ENCODE results near the gene NHLRC3.
"Not testable (repeated sequence)": the region's sequence is repeated elsewhere in the genome, so short reads cannot be mapped to it uniquely, and the experiment has no call there.

The NHLRC3 gene

DNA sequence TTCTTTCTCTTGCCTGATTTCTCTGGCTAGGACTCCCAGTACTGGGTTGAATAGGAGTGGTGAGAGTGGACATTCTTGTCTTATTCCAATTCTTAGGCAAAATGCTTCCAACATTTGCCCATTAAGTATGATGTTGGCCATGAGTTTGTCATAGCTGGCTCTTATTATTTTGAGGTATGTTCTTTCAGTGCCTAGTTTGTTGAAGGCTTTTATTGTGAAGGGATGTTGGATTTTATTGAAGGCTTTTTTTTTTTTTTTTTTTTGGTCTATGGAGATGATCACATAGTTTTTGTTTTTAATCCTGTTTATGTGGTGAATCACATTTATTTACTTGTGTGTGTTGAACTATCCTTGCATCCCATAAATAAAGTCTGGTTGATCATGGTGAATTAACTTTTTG, 19.8 kb downstream of the NHLRC3 start:
- H3K36me3 Mint-ChIP-seq (ENCODE audit: low read depth) = peaks cover 41% of the 10 kb centered on the region
- no peaks in the 10 kb centered on the region for H3K4me1 Mint-ChIP-seq
- no peaks in the 10 kb centered on the region for H3K27me3 Mint-ChIP-seq (ENCODE audit: low read depth)
- no peak overlapping the region for H3K27ac Mint-ChIP-seq
- peaks cover 39% of the 10 kb centered on the region for H3K9me3 Mint-ChIP-seq
- TF ChIP-seq, protein P1, sequence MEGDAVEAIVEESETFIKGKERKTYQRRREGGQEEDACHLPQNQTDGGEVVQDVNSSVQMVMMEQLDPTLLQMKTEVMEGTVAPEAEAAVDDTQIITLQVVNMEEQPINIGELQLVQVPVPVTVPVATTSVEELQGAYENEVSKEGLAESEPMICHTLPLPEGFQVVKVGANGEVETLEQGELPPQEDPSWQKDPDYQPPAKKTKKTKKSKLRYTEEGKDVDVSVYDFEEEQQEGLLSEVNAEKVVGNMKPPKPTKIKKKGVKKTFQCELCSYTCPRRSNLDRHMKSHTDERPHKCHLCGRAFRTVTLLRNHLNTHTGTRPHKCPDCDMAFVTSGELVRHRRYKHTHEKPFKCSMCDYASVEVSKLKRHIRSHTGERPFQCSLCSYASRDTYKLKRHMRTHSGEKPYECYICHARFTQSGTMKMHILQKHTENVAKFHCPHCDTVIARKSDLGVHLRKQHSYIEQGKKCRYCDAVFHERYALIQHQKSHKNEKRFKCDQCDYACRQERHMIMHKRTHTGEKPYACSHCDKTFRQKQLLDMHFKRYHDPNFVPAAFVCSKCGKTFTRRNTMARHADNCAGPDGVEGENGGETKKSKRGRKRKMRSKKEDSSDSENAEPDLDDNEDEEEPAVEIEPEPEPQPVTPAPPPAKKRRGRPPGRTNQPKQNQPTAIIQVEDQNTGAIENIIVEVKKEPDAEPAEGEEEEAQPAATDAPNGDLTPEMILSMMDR (IDR thresholded peaks at IDR 0.05; ENCODE audit: unreplicated experiment in 3 of 3) = no peak
- no peak overlapping the region for H3K4me3 Mint-ChIP-seq

DNA sequence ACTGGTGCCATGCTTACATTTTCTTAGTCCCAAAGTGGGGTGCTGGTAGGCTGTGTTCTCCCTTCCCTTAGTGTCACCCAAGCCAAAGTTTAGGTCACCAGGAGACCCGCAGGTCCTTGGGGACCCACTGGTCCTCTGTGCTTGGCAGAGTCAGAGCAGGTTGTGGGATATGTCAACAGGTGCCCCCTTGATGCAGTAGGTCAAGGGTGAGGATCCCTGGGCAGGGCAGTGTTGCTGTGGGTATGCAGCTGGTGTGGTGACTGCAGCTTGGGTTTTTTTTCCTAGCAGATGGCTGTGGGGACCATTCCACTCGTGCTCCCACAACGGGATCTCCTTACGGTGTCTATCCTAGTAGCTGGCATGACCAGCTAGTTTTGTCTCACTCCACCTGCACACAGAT, 23.7 kb downstream of the NHLRC3 start:
- no peak overlapping the region for H3K27ac Mint-ChIP-seq
- H3K4me1 Mint-ChIP-seq = no peaks in the 10 kb centered on the region
- H3K27me3 Mint-ChIP-seq (ENCODE audit: low read depth) = no peaks in the 10 kb centered on the region
- no peak overlapping the region for H3K4me3 Mint-ChIP-seq
- peaks cover 34% of the 10 kb centered on the region for H3K9me3 Mint-ChIP-seq
- TF ChIP-seq, protein P1 (IDR thresholded peaks at IDR 0.05; ENCODE audit: unreplicated experiment in 3 of 3) = no peak
- H3K36me3 Mint-ChIP-seq (ENCODE audit: low read depth) = peaks cover 40% of the 10 kb centered on the region

DNA sequence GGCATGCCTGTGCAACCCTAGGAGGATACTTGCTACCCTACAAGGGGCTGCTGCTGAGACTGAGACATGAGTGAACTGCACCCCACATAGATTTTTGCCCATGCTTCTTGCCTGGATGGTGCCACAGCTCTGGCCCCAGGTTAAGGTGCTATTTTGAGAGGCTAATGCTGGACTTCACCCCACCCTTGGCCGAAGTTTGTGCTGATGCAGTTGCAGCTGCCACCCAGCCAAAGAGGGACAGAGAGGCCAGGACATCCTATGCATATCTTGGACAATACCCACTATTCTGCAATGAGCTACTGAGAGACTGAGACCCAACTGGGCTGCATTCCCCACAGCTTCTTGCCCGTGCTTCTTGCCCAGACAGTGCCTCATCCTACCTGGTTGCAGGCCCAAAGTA, 34.6 kb downstream of the NHLRC3 start:
- no peaks in the 10 kb centered on the region for H3K36me3 Mint-ChIP-seq (ENCODE audit: low read depth)
- H3K27me3 Mint-ChIP-seq (ENCODE audit: low read depth) = no peaks in the 10 kb centered on the region
- no peaks in the 10 kb centered on the region for H3K4me1 Mint-ChIP-seq
- no peak overlapping the region for H3K4me3 Mint-ChIP-seq
- H3K27ac Mint-ChIP-seq = no peak overlapping the region
- TF ChIP-seq, protein P1 (IDR thresholded peaks at IDR 0.05; ENCODE audit: unreplicated experiment in 3 of 3) = no peak
- peaks cover 23% of the 10 kb centered on the region for H3K9me3 Mint-ChIP-seq

DNA sequence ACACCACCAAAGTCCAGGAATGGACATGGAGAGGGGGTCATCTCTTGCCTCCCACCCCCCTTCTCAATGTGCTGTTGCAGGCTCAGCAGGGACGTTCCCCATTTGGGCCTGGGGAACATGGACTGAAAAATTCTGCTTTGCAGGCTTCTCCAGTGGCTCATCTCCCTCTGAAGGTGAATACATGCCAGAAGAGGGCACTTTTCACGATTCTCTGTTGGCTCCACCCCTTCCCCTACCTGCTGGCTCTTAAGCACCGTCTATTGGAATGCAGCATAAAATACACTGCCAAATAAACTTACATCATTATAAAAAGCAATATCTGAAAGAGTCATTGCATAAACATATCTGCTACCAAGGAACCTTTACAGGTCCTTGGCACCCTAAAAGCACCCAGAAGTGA, 35.7 kb downstream of the NHLRC3 start:
- no peak overlapping the region for H3K4me3 Mint-ChIP-seq
- peaks cover 23% of the 10 kb centered on the region for H3K9me3 Mint-ChIP-seq
- H3K4me1 Mint-ChIP-seq = no peaks in the 10 kb centered on the region
- H3K27ac Mint-ChIP-seq = no peak overlapping the region
- no peaks in the 10 kb centered on the region for H3K27me3 Mint-ChIP-seq (ENCODE audit: low read depth)
- TF ChIP-seq, protein P1 (IDR thresholded peaks at IDR 0.05; ENCODE audit: unreplicated experiment in 3 of 3) = no peak
- no peaks in the 10 kb centered on the region for H3K36me3 Mint-ChIP-seq (ENCODE audit: low read depth)

DNA sequence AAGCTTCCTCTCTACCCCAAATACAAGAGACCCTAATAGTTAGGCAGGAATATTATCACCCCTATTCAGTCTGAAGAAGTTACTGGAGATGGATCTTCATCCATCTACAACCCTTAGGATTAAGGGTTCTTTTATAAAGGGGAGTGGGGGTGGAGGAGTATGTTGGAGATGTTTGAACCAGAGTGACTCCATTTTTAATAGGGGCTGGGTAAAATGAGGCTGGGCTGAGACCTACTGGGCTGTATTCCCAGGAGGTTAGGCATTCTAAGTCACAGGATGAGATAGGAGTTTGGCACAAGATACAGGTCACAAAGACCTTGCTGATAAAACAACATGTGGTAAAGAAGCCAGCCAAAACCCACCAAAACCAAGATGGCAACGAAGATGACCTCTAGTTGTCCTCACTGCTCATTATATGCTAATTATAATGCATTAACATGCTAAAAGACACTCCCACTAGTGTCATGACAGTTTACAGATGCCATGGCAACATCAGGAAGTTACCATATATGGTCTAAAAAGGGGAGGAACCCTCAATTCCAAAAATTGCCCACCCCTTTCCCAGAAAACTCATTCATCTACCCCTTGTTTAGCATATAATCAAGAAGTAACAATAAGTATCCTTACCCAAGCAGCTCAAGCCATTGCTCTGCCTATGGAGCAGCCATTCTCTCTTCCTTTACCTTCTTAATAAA, 48.1 kb downstream of the NHLRC3 start:
- not testable (repeated sequence) for H3K27me3 Mint-ChIP-seq (ENCODE audit: low read depth); H3K9me3 Mint-ChIP-seq; H3K4me1 Mint-ChIP-seq; H3K36me3 Mint-ChIP-seq (ENCODE audit: low read depth); H3K27ac Mint-ChIP-seq; H3K4me3 Mint-ChIP-seq

DNA sequence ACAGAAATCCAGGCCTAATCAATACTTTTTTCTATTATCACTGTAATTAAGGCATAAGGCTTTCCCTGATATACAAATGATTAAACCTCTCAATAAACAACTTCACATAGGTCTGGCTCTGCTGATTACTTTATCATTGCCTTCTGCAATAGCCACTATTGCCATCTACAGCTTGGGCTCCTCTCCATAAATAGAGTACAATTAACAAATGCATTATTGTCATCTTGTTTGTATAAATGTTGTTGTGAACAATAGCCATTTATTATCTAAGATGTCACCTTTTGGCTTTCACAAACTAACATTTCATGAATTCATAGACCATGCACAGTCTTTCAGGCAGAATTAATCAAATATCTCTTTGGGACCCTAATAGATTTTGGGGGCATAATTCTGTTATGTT, 53.3 kb downstream of the NHLRC3 start:
- Mint-ChIP-seq H3K27me3 (ENCODE audit: low read depth) (no peaks in the 10 kb centered on the region), H3K9me3 (peaks cover 3% of the 10 kb centered on the region), H3K27ac (no peak overlapping the region), H3K4me3 (no peak overlapping the region), H3K4me1 (peaks cover 30% of the 10 kb centered on the region), H3K36me3 (ENCODE audit: low read depth) (no peaks in the 10 kb centered on the region)
- TF ChIP-seq, protein P1 (IDR thresholded peaks at IDR 0.05; ENCODE audit: unreplicated experiment in 3 of 3) = no peak

All from nephron (organoid).